OCI-LY1 (cell line): ENCODE data around the gene MBD3L2B.

Source experiments
- CTCF ChIP-seq: fragments of 200-600 bp; sonication (generic), shearing (Covaris generic); IDR thresholded peaks from 2 replicates; pipeline ENCODE4 v1.5.1; 2017; ENCODE audit warnings: mild to moderate bottlenecking, antibody characterized with exemption, low read length, moderate library complexity, mixed read lengths
- EZH2 ChIP-seq: fragments of 200-600 bp; sonication (generic), shearing (Covaris generic); IDR thresholded peaks from 2 replicates; pipeline ENCODE4 v1.8.0; 2017; ENCODE audit warnings: borderline replicate concordance, mixed run types, mild to moderate bottlenecking, antibody characterized with exemption, low read length, moderate library complexity, mixed read lengths

DNA sequence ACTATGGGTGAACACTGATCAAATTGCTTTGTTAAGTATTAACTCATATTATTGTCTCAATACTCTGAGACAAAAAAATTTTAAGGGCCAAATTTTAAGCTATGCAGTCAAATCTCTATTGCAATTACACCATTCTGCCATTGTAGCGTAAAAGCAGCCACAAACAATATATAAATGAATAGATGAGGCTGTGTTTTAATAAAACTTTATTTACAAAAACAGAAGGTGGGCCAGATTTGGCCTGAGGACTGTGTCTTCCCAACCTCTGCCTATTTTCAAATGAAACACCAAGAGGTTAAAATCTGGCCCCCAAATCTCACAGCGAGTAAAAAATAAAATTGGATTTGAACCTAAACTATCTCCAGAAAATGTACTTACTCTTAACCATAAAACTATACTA lies 51.7 kb downstream of the MBD3L2B start:
- no peak for TF ChIP-seq EZH2
- TF ChIP-seq CTCF, result no peak
